ENCODE results near the gene PWP2.
"Not testable (repeated sequence)": the region's sequence is repeated elsewhere in the genome, so short reads cannot be mapped to it uniquely, and the experiment has no call there.

- not testable (repeated sequence) for TF ChIP-seq CTCF, POLR2A (IDR thresholded peaks at IDR 0.05)
Observed at GRCh38 chr21:44160298-44160672, 53.1 kb downstream of the PWP2 start.
